SKM-1 treated with dmso at 0.1 percent for 144 hours (cell line): ENCODE data around the gene SHISA5.
A peak's percentile ranks its signal among the peaks of the same experiment; 100 is the strongest.
"Not testable (repeated sequence)": the region's sequence is repeated elsewhere in the genome, so short reads cannot be mapped to it uniquely, and the experiment has no call there.

Source experiments
- DNase-seq: peaks from one replicate; lab custom pipeline; 2025; ENCODE audit not compliant: unreplicated experiment; lab: John Stamatoyannopoulos, UW

SHISA5 gene

GRCh38 chr3:48521635-48522034 is 17.7 kb upstream of the SHISA5 start:
- DNase-seq: no peak

- DNase-seq: no peak
These were observed 15.3 kb upstream of the SHISA5 start for GRCh38 chr3:48519277-48519643.

GRCh38 chr3:48518638-48519276 is 14.8 kb upstream of the SHISA5 start:
- no peak for DNase-seq

GRCh38 chr3:48518069-48518468 is 14.1 kb upstream of the SHISA5 start:
- no peak for DNase-seq

- DNase-seq: no peak
These were observed 12.6 kb upstream of the SHISA5 start for GRCh38 chr3:48516571-48516970.

- no peak for DNase-seq
These were observed 10.7 kb upstream of the SHISA5 start for GRCh38 chr3:48514431-48515227.

GRCh38 chr3:48511551-48511950 is 7.6 kb upstream of the SHISA5 start:
- DNase-seq: no peak

GRCh38 chr3:48507256-48508061 is 3.5 kb upstream of the SHISA5 start:
- peak; percentile 37 for DNase-seq

GRCh38 chr3:48505968-48506504 is 2.1 kb upstream of the SHISA5 start:
- no peak for DNase-seq

GRCh38 chr3:48505146-48505545 is 1.2 kb upstream of the SHISA5 start:
- DNase-seq: no peak

- DNase-seq: no peak
These were observed 448 bp downstream of the SHISA5 start for GRCh38 chr3:48503401-48504050.

GRCh38 chr3:48502728-48503168 is 1.2 kb downstream of the SHISA5 start:
- DNase-seq: no peak

GRCh38 chr3:48502121-48502520 is 1.9 kb downstream of the SHISA5 start:
- no peak for DNase-seq

GRCh38 chr3:48501196-48501595 is 2.8 kb downstream of the SHISA5 start:
- DNase-seq: no peak

GRCh38 chr3:48500656-48501055 is 3.3 kb downstream of the SHISA5 start:
- no peak for DNase-seq

GRCh38 chr3:48493203-48493501 is 10.8 kb downstream of the SHISA5 start:
- no peak for DNase-seq

GRCh38 chr3:48492461-48493202 is 11.3 kb downstream of the SHISA5 start:
- DNase-seq: peak; percentile 81

GRCh38 chr3:48486952-48487351 is 17.0 kb downstream of the SHISA5 start:
- DNase-seq: no peak

GRCh38 chr3:48482822-48483221 is 21.2 kb downstream of the SHISA5 start:
- not testable (repeated sequence) for DNase-seq

- DNase-seq: not testable (repeated sequence)
These were observed 23.1 kb downstream of the SHISA5 start for GRCh38 chr3:48480891-48481290.
